ENCODE results near the gene HSD17B8.
A peak's percentile ranks its signal among the peaks of the same experiment; 100 is the strongest.

Gene HSD17B8

DNA sequence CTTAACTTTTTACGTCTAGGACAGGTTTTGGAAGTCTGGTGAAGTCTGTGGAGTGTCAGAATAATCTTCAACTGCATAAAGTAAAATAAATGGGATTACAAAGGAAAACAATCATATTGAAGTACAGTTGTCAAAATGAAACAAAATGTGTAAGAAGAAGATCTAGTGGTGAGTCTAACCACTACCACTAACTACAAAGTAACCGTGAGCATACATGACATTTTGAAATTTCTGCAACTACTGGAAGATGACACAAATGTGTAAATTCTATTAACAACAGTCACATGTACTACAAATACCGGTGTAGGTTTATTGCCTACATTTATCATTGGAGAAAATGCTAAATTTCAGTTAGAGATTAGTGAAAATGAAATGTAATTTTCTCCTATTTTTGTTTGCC, 37.5 kb downstream of the HSD17B8 start:
- Mint-ChIP-seq H3K27me3 (ENCODE audit: low read depth, poor library complexity) (peaks cover 61% of the 10 kb centered on the region), H3K9me3 (peaks cover 5% of the 10 kb centered on the region), H3K36me3 (ENCODE audit: low read depth) (no peaks in the 10 kb centered on the region), H3K4me3 (no peak overlapping the region), H3K27ac (no peak overlapping the region), H3K4me1 (peaks cover 29% of the 10 kb centered on the region)
- DNase-seq, result no peak
- TF ChIP-seq, protein P1, sequence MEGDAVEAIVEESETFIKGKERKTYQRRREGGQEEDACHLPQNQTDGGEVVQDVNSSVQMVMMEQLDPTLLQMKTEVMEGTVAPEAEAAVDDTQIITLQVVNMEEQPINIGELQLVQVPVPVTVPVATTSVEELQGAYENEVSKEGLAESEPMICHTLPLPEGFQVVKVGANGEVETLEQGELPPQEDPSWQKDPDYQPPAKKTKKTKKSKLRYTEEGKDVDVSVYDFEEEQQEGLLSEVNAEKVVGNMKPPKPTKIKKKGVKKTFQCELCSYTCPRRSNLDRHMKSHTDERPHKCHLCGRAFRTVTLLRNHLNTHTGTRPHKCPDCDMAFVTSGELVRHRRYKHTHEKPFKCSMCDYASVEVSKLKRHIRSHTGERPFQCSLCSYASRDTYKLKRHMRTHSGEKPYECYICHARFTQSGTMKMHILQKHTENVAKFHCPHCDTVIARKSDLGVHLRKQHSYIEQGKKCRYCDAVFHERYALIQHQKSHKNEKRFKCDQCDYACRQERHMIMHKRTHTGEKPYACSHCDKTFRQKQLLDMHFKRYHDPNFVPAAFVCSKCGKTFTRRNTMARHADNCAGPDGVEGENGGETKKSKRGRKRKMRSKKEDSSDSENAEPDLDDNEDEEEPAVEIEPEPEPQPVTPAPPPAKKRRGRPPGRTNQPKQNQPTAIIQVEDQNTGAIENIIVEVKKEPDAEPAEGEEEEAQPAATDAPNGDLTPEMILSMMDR (IDR thresholded peaks at IDR 0.05), result no peak

- TF ChIP-seq, protein P1 (IDR thresholded peaks at IDR 0.05), result no peak
- DNase-seq, result no peak
- H3K4me1 Mint-ChIP-seq, result peaks cover 22% of the 10 kb centered on the region
- no peak overlapping the region for H3K4me3 Mint-ChIP-seq
- H3K27ac Mint-ChIP-seq, result no peak overlapping the region
- H3K36me3 Mint-ChIP-seq (ENCODE audit: low read depth), result no peaks in the 10 kb centered on the region
- peaks cover 5% of the 10 kb centered on the region for H3K9me3 Mint-ChIP-seq
- peaks cover 61% of the 10 kb centered on the region for H3K27me3 Mint-ChIP-seq (ENCODE audit: low read depth, poor library complexity)
Observed at GRCh38 chr6:33243476-33243875, 39.0 kb downstream of the HSD17B8 start.

DNA sequence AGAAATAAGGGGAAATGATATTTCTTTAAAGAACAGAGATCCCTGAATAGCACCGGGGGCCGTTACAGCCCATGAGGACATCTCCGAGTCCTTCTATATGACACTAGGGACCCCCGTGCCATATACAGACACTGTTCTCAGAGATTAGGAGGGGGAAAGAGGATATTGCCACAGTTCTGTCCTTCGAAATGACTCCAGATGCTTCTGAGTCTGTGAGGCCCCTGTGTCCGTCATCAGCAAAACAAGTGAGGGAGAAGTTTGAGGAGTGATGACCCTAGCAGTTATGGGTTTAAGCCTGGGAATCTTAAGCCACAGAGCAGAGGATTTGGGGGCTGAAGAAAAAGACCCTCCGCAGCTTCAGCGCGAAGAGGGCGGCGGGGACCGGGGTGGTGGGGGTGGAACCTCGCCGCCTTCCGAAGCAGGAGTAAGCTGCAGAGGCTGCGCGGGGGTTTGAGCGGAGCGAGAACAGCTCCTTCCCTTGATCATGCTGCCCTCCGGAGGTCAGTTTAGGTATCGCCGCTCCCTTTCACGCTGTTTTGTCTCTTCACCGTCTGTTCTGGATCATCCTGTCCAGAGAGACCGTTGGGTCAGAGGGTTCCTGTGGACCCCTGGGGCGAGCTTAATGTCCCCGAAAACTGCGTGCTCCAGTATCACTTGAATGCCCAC, 43.7 kb downstream of the HSD17B8 start:
- Mint-ChIP-seq H3K36me3 (ENCODE audit: low read depth) (peaks cover 26% of the 10 kb centered on the region), H3K27me3 (ENCODE audit: low read depth, poor library complexity) (peaks cover 31% of the 10 kb centered on the region), H3K27ac (no peak overlapping the region), H3K4me3 (peak overlapping the region; percentile 84), H3K4me1 (peaks cover 36% of the 10 kb centered on the region), H3K9me3 (no peaks in the 10 kb centered on the region)
- TF ChIP-seq, protein P1 (IDR thresholded peaks at IDR 0.05), result peak; percentile 97
- DNase-seq, result peak; percentile 96

- TF ChIP-seq, protein P1 (IDR thresholded peaks at IDR 0.05), result no peak
- DNase-seq, result no peak
- H3K4me1 Mint-ChIP-seq, result peaks cover 36% of the 10 kb centered on the region
- no peak overlapping the region for H3K27ac Mint-ChIP-seq
- H3K9me3 Mint-ChIP-seq, result no peaks in the 10 kb centered on the region
- H3K27me3 Mint-ChIP-seq (ENCODE audit: low read depth, poor library complexity), result peaks cover 27% of the 10 kb centered on the region
- H3K4me3 Mint-ChIP-seq, result peak overlapping the region; percentile 84
- peaks cover 26% of the 10 kb centered on the region for H3K36me3 Mint-ChIP-seq (ENCODE audit: low read depth)
Observed at GRCh38 chr6:33248643-33248931, 44.1 kb downstream of the HSD17B8 start.

DNA sequence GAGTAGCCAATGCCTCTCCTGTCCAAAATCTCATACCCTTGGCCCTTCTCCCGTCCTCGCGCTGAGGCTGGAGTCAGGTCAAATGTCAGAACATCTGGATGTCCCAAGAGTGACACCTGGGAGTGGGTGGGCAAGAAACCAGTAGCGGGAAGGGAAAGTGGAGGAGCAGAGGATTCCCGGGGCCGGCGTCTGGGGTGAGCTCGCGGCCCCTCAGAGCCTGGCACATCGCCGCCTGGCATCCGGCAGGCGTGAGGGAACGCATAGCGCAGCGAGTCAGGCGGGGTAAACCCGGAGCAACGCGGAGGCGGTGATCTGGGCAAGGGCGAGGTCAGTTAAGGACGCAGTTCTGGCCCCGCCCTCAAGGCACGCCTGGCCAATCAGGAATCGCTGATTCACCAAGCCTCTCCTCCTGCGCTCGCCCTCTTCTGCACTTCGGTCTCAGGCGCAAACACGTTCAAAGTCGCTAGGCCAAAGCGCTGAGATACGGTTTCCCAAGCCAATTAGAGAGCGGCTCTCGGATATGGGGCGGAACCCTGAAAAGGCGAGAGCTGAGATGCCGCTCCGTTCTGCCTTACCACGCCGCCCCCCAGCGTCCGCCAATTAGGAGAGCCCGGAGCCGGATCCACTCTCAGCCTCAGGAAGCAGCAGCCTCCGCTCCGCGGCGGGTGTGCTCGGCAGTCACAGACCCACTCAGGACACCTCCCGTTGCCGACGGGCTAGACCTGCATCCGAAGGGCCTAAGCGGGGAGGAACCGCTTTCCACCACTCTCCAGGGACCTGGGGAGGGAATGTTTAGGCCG, 44.7 kb downstream of the HSD17B8 start:
- Mint-ChIP-seq H3K36me3 (ENCODE audit: low read depth) (peaks cover 26% of the 10 kb centered on the region), H3K27me3 (ENCODE audit: low read depth, poor library complexity) (peaks cover 22% of the 10 kb centered on the region), H3K9me3 (no peaks in the 10 kb centered on the region), H3K4me1 (peaks cover 36% of the 10 kb centered on the region), H3K27ac (peak overlapping the region; percentile 93), H3K4me3 (peak overlapping the region; percentile 84)
- TF ChIP-seq, protein P1 (IDR thresholded peaks at IDR 0.05), result no peak
- peak; percentile 96 for DNase-seq

Data from nephron progenitor cell (in vitro differentiated cells).